RWPE1 (cell line): ENCODE measurements around the gene CYTL1.

Source experiments
- CTCF ChIA-PET: fragments of 350-600 bp; sonication (Branson Sonifier 250); formaldehyde crosslinking; extraction: SDS; loops from one replicate; lab custom pipeline; 2021; lab: Yijun Ruan, JAX
- POLR2A ChIA-PET: fragments of 400-600 bp; formaldehyde crosslinking; extraction: SDS; loops from one replicate; lab custom pipeline; 2020; ENCODE audit warnings: antibody characterized with exemption; ENCODE audit not compliant: low non-redundant PET; lab: Yijun Ruan, JAX
- DNase-seq: peaks from one replicate; pipeline ENCODE4 v3.0.0; 2012; ENCODE audit warnings: low spot score
- H3K27ac ChIP-seq: fragments of 450-650 bp; 2 replicates; pipeline ENCODE4 v1.5.1; 2017
- CTCF ChIP-seq: fragments of 450-650 bp; conservative IDR thresholded peaks from 2 replicates; pipeline ENCODE4 v1.5.1; 2017; ENCODE audit warnings: low read depth, mild to moderate bottlenecking

The CYTL1 gene

GRCh38 chr4:5034206-5034605, 14.9 kb upstream of the CYTL1 start:
- POLR2A ChIA-PET: no interaction called here
- H3K27ac ChIP-seq: no peak overlapping the region
- DNase-seq: no peak
- TF ChIP-seq CTCF: no peak
- CTCF ChIA-PET: no interaction called here

- ChIA-PET POLR2A (no interaction called here), CTCF (no interaction called here)
- no peak for DNase-seq
- peak overlapping the region; percentile 14; the same call in 1 of the 2 replicates for H3K27ac ChIP-seq
- no peak for TF ChIP-seq CTCF
These were observed 14.1 kb upstream of the CYTL1 start for GRCh38 chr4:5033281-5033841.

GRCh38 chr4:5032813-5033212, 13.6 kb upstream of the CYTL1 start:
- ChIA-PET CTCF (no interaction called here), POLR2A (no interaction called here)
- no peak for TF ChIP-seq CTCF
- no peak for DNase-seq
- H3K27ac ChIP-seq: peak overlapping the region; percentile 14; the same call in 1 of the 2 replicates

- no peak overlapping the region for H3K27ac ChIP-seq
- CTCF ChIA-PET: no interaction called here
- TF ChIP-seq CTCF: no peak
- DNase-seq: no peak
- POLR2A ChIA-PET: no interaction called here
These were observed 11.7 kb upstream of the CYTL1 start for GRCh38 chr4:5030927-5031326.

- no peak overlapping the region for H3K27ac ChIP-seq
- TF ChIP-seq CTCF: no peak
- POLR2A ChIA-PET: no interaction called here
- CTCF ChIA-PET: no interaction called here
- DNase-seq: no peak
These were observed 11.0 kb upstream of the CYTL1 start for GRCh38 chr4:5030221-5030620.

- H3K27ac ChIP-seq: no peak overlapping the region
- CTCF ChIA-PET: no interaction called here
- DNase-seq: no peak
- TF ChIP-seq CTCF: no peak
- POLR2A ChIA-PET: no interaction called here
These were observed 10.2 kb upstream of the CYTL1 start for GRCh38 chr4:5029447-5029846.
